KOPT-K1 (cell line): ENCODE measurements around the gene CIC.
"Not testable (repeated sequence)": the region's sequence is repeated elsewhere in the genome, so short reads cannot be mapped to it uniquely, and the experiment has no call there.

Experiments
- H3K27ac ChIP-seq: fragments of 200-600 bp; sonication (generic); 2 replicates; pipeline ENCODE4 v1.5.1; 2016; ENCODE audit warnings: antibody characterized with exemption, mild to moderate bottlenecking, low read depth, low read length; ENCODE audit not compliant: poor library complexity, severe bottlenecking
- H3K36me3 ChIP-seq: fragments of 200-600 bp; sonication (generic); 2 replicates; pipeline ENCODE4 v1.5.1; 2017; ENCODE audit warnings: antibody characterized with exemption, mild to moderate bottlenecking, low read length, moderate library complexity; ENCODE audit not compliant: insufficient read depth
- H3K9me3 ChIP-seq: fragments of 200-600 bp; sonication (generic); 2 replicates; pipeline ENCODE4 v1.5.1; 2017; ENCODE audit warnings: antibody characterized with exemption, low read length, mild to moderate bottlenecking; ENCODE audit not compliant: insufficient read depth, poor library complexity, severe bottlenecking

CIC gene

DNA sequence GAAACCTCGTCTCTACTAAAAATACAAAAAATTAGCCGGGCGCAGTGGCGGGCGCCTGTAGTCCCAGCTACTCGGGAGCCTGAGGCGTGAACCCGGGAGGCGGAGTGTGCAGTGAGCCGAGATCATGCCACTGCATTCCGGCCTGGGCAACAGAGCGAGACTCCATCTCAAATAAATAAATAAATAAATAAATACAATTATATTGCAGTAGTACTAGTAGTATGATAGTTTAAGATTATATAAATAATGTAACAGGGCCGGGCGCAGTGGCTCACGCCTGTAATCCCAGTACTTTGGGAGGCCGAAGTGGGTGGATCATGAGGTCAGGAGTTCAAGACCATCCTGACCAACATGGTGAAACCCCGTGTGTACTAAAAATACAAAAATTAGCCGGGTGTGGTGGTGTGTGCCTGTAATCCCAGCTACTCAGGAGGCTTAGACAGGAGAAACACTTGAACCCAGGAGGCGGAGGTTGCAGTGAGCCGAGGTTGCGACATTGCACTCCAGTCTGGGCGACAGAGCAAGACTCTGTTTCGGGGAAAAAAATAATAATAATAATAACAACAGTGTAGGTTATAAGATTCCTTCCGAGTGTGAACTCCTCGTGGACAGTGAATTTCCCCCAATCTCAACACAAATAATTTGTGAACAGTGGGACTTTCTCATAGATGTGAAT lies 2.0 kb upstream of the CIC start:
- not testable (repeated sequence) for H3K27ac ChIP-seq, H3K9me3 ChIP-seq, H3K36me3 ChIP-seq

DNA sequence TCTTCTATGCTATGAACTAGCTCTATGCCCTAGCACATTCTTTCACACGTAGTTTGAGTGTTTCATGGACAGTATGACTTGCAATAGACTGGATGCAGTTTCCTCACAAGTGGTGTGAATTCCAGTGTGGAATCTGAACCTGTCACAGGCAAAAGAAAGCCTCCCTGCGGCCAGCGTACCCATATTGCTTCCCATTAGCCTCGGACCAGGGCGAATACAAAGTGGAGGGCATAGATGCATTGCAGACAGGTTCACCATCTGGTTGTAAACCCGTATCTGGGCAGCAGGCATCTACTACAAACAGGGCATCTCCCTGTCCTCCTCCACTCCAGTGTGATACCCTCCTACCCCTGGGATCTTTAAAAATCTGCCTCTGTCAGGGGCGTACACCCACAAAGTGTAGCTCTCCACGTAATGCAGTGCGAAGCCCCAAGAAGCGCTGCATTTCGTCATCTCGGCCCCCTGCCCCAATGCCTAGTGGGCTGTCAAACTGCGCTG lies 1.4 kb upstream of the CIC start:
- H3K9me3 ChIP-seq: no peaks in the 10 kb centered on the region
- peak overlapping the region; percentile 93 for H3K27ac ChIP-seq

DNA sequence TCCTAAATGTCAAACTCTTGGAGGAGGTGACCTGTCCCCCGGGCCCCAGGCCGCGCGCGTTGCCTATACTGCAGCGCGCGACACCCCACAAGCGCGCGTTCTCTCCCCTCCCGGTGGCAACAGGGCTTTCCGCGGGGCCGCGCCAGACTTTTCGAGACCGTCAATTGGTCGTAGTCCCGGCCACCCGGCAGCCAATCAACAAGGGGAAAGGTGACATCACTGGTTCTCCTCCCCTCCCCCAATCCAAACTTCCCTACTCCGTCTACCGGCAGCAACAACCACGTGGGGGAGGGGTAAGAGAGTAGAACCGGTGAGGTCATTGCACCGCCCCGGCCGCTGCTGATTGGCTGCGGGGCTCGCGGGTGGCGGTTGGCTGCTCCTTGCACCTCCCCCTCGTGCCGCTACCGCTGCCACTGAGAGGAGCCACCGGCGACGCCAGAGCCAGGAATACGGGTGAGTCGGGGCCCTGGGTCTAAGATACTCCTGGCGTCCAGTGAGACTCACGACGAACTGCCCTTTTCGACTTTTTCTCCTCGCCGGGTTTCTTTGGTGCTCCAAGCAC lies 829 bp upstream of the CIC start:
- Histone ChIP-seq H3K36me3 (peaks cover 7% of the 10 kb centered on the region; the same call in 1 of the 2 replicates), H3K9me3 (no peaks in the 10 kb centered on the region), H3K27ac (peak overlapping the region; percentile 93)

More for the DNA sequence above, 1.4 kb upstream of the CIC start:
- peaks cover 1% of the 10 kb centered on the region; the same call in 1 of the 2 replicates for H3K36me3 ChIP-seq

DNA sequence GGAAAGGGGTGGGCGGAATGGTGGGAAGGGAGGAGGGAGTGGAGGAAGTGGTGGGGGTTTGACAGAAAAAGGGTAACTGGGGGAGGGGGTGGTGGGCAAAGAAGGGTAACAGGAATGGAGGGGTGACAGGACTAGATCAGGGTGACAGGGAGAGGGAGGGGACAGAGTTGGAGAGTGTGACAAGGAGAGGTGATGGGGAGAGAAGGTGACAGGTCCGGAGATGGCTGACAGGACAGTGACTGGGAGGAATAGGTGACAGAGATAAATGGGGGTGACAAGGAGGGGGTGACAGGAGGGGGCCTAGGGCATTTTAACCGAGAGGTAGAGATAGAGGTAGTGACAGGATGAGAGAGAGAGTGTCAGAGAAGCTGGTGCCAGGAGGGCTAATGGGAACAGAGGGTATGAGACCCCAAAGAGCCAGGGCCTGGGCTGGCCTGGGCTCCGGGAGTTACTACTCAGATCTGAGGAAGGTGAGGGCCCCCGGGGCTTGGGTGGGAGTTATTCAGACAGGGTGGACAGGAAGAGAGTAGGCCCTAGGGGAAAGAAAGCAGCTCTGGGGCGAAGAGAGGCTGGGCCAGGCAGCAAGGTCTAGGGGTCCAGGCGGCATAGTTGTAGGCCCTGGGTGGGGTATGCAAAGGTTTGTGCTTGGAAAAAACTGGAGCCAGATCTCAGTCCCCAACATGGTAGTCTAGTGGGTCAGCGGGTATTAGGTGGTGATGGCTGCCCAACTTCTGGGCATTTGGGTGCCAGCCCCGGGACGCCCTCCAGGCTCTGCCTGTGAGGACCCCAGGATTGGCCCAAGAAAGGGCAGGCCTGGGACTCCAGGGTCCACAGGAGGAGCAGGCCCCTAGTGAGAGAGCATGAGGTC lies 660 bp downstream of the CIC start:
- Histone ChIP-seq H3K27ac (peak overlapping the region; percentile 93), H3K36me3 (peaks cover 21% of the 10 kb centered on the region), H3K9me3 (no peaks in the 10 kb centered on the region)

DNA sequence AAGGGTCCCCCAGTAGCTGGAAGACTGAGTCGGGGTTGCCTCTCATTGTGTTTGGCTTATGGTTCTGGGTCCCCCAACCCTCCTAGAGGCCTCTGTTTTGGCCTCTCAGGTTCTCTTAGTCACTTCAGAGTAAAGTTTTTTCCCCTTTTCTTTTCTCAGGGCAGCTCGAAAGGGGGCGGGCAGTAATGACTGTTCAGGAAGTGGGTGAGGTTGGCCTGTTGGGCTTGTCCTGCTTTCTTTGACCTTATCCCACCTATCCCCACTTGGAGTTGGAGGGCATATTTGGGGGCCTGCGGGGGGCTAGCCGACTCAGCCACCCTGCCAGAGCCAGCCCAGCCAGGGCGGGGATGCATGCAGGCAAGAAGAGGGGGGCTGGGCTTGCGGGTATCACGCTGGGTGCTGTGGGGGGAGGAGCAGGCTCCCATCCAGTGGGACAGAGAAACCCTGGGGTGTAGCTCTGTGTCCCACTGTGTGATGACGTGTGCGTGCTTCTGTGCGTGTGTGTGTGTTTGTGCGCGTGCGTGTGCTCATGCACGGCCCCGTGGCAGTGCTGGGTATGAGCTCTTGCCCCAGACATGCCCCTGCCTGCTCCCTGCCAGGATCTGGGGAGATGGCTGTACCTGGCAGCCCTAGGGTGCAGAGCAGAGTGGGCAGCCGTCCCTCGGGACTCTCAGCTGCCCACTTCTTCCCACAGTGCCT lies 1.4 kb downstream of the CIC start:
- H3K36me3 ChIP-seq: peaks cover 28% of the 10 kb centered on the region
- H3K9me3 ChIP-seq: no peaks in the 10 kb centered on the region
- H3K27ac ChIP-seq: peak overlapping the region; percentile 93

DNA sequence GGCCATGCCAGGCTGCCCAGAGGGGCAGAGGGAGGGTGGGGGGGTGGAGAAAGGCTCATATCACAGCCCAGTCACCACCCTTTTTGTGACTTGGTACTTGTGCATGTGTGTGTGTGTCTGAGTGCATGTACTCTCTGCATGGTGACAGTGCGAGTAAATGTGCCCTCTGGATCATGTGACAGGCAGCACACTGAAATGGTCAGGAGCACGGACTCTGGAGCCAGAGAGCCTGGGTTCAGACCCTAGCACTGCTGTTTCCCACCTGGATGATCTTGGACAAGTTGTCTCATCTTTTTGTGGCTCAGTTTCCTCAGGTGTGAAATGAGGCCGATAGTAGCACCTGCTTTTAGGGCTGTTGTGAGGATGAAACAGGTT lies 2.0 kb downstream of the CIC start:
- Histone ChIP-seq H3K9me3 (no peaks in the 10 kb centered on the region), H3K27ac (peak overlapping the region; percentile 93), H3K36me3 (peaks cover 28% of the 10 kb centered on the region)

DNA sequence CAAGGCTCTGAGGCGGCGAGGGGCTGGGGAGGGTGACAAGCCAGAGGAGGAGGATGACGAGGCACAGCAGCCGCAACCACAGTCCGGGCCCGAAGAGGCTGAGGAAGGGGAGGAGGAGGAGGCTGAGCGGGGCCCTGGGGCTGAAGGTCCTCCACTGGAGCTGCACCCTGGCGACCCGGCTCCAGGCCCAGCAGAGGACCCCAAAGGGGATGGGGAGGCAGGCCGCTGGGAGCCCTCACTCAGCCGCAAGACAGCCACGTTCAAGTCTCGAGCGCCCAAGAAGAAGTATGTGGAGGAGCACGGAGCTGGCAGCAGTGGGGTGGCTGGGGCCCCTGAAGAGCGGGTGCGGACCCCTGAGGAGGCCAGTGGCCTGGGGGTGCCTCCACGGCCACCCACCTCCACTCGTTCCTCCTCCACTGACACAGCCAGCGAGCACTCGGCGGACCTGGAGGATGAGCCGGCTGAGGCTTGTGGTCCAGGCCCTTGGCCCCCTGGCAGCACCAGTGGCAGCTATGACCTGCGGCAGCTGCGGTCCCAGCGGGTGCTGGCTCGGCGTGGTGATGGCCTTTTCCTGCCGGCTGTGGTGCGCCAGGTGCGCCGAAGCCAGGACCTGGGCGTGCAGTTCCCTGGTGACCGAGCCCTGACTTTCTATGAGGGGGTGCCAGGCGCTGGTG lies 2.9 kb downstream of the CIC start:
- Histone ChIP-seq H3K9me3 (no peaks in the 10 kb centered on the region), H3K36me3 (peaks cover 28% of the 10 kb centered on the region), H3K27ac (no peak overlapping the region)

DNA sequence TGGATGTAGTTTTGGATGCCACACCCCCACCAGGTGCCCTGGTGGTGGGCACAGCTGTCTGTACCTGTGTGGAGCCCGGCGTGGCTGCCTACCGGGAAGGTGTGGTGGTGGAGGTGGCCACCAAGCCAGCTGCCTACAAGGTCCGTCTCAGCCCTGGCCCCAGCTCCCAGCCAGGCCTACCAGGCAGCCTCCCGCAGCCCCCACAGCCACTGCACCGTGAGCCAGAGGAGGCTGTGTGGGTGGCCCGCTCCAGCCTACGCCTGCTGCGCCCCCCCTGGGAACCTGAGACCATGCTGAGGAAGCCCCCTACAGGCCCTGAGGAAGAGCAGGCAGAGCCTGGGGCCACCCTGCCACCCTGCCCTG lies 3.5 kb downstream of the CIC start:
- H3K36me3 ChIP-seq: peaks cover 28% of the 10 kb centered on the region
- no peaks in the 10 kb centered on the region for H3K9me3 ChIP-seq
- no peak overlapping the region for H3K27ac ChIP-seq

DNA sequence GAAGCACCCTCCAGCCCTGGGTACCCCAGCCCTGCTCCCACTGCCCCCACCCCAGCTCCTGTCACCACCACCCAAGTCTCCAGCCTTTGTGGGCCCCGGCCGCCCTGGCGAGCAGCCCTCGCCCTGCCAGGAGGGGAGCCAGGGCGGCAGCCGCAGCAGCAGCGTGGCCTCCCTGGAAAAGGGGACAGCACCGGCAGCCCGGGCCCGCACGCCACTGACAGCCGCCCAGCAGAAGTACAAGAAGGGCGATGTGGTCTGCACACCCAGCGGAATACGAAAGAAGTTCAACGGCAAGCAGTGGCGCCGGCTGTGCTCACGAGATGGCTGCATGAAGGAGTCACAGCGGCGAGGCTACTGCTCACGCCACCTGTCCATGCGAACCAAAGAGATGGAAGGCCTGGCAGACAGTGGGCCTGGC lies 3.9 kb downstream of the CIC start:
- H3K36me3 ChIP-seq: peaks cover 28% of the 10 kb centered on the region
- no peak overlapping the region for H3K27ac ChIP-seq
- H3K9me3 ChIP-seq: no peaks in the 10 kb centered on the region

DNA sequence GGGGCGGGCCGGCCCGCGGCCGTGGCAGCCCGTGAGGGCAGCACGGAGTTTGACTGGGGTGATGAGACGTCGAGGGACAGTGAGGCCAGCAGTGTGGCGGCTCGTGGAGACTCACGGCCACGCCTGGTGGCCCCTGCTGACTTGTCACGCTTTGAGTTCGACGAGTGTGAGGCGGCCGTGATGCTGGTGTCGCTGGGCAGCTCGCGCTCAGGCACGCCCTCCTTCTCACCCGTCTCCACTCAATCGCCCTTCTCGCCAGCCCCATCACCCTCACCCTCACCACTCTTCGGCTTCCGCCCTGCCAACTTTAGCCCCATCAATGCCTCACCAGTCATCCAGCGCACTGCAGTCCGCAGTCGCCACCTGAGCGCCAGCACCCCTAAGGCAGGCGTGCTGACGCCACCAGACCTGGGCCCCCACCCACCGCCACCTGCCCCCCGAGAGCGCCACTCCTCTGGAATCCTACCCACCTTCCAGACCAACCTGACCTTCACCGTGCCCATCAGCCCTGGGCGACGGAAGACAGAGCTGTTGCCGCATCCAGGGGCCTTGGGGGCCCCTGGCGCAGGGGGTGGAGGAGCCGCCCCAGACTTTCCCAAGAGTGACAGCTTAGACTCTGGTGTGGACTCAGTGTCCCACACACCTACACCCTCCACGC lies 4.5 kb downstream of the CIC start:
- Histone ChIP-seq H3K36me3 (peaks cover 28% of the 10 kb centered on the region), H3K9me3 (no peaks in the 10 kb centered on the region), H3K27ac (no peak overlapping the region)

DNA sequence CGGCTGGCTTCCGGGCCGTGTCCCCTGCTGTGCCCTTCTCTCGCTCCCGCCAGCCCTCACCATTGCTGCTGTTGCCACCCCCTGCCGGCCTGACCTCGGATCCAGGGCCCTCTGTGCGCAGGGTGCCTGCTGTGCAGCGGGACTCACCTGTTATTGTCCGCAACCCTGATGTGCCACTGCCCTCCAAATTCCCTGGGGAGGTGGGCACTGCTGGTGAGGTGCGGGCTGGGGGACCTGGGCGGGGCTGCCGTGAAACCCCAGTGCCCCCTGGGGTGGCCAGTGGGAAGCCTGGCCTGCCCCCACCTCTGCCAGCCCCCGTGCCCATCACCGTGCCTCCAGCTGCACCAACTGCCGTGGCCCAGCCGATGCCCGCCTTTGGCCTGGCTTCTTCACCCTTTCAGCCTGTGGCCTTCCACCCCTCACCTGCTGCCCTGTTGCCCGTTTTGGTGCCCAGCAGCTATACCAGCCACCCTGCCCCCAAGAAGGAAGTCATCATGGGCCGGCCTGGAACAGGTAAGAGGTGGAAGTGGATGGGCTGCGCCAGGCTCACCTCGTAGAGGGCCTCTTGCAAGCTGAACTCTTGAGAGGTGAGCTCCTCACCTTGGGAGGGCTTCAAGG lies 5.1 kb downstream of the CIC start:
- no peaks in the 10 kb centered on the region for H3K9me3 ChIP-seq
- peaks cover 28% of the 10 kb centered on the region for H3K36me3 ChIP-seq
- no peak overlapping the region for H3K27ac ChIP-seq

DNA sequence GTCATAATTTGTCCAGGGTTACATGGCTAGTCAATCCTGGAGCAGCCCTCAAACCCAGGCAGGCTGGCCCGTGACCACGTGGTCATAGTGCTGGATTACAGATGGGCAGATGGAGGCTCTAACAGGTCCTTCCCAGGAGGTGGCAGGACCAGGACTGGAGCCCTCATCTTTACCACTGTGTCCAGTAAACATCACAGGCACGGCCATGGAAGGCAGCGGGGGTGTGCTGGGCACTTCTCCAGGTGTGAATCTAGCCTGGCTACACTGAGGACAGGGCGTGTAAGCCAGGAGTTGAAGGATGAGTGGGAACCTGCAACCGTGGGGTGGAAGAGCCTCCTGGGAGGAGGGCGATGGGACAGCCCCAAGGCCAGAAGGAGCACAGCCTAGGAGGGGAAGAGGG lies 6.1 kb downstream of the CIC start:
- Histone ChIP-seq H3K27ac (no peak overlapping the region), H3K36me3 (peaks cover 28% of the 10 kb centered on the region), H3K9me3 (no peaks in the 10 kb centered on the region)

DNA sequence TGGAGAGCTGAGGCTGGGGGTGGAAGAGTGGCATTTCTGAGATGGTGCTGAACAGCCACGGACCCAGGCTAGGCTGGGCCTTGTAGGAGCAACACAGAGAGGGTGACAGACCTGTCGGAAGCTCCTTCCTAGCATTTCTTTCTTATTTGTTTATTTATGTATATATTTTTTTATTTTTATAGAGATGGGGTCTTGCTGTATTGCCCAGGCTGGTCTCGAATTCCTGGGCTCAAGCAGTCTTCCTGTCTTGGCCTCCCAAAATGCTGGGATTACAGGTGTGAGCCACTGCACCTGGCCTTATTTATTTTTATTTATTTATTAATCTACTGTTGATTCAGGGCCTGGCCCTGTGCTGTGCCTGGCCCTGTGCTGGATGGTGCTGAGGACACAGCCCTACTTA lies 6.5 kb downstream of the CIC start:
- no peak overlapping the region for H3K27ac ChIP-seq
- H3K9me3 ChIP-seq: no peaks in the 10 kb centered on the region
- H3K36me3 ChIP-seq: peaks cover 28% of the 10 kb centered on the region

DNA sequence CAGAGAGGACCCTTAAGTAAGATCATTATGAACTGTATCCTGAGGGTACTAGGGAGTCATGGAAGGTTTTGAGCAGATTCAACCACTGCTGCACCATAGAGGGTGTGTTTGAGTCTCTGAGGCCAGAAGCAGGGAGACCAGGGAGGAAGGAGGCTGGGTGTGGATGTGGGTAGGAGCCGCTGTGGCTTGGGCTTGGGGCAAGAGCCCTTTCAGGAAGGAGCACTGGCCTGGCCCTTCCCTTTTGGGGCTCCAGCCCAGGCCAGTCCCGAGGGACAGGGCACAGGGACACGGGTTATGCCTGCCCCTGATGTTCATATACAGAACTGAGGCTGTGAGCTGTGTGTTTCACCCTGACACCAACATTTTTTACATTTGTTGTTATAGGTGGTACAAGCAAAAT lies 7.2 kb downstream of the CIC start:
- Histone ChIP-seq H3K27ac (no peak overlapping the region), H3K36me3 (peaks cover 28% of the 10 kb centered on the region), H3K9me3 (no peaks in the 10 kb centered on the region)
